GM19025 (cell line): ENCODE data around the gene PHF19.
A peak's percentile ranks its signal among the peaks of the same experiment; 100 is the strongest.

Source experiments
- ATAC-seq: cut with Tn5 transposase; IDR thresholded peaks from one replicate; pipeline ENCODE4 v1.9.1; 2021; ENCODE audit warnings: mild to moderate bottlenecking, low read depth, moderate library complexity; ENCODE audit not compliant: unreplicated experiment

Gene PHF19

GRCh38 chr9:120892748-120893610 is 16.0 kb upstream of the PHF19 start:
- ATAC-seq = peak; percentile 61

GRCh38 chr9:120891884-120892747 is 15.1 kb upstream of the PHF19 start:
- ATAC-seq = peak; percentile 27

DNA sequence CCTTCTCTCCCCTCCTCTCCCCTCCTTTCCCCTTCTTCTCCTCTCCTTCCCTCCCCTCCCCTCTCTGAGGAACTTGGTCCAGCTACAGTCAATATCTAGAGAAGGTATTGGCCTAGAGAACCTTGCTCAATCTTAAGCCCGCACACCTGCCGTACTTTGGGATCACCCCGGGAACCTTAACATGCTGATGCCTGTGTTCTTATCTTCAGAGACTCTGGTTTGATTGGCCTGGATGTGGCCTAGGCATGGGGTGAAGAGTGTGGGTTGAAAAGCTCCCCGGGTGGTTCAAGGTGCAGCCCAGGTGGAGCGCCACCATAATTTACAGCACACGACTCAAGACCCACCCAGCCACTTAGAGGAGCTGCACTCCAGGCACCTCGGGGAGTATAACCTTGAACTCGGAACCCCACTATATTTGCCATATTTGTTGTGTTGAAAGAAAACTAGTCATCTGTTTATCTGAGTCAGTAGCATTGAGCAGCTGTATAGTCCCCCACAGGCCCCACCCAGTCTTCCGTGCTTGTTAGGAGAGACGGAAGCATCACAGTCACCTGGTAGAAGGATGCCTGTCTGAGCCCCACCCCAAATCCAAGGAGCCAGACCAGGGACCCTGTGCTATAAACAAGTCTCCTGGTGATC is 14.4 kb upstream of the PHF19 start:
- no peak for ATAC-seq

- no peak for ATAC-seq
These were observed 13.6 kb upstream of the PHF19 start for GRCh38 chr9:120890320-120891244.

DNA sequence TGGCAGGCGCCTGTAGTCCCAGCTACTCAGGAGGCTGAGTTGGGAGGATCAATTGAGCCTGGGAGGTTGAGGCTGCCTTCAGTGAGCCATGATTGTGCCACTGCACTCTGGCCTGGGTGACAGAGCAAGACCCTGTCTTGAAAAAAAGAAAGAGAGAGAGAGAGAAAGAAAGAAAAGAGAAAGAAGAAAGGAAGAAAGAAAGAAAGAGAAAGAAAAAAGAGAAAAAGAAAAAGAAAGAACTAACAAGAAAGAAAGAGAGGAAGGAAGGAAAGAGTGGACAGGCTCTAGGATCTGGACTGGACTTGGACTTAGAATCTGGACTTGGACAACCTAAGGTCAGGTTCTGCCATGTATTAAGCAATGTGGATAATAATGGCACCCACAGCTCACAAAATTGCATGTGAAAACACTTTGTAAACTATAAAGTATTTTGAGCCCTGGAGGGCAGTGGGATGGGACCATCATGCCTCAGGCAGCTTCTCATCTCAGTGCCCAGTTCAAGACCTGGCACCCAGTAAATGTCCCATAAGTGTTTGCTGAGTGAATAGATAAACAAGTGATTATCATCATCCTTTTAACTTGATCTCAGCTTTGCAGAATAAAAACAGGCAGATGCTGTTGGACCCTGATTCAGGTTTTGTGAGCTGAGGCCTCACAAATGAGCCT is 12.8 kb upstream of the PHF19 start:
- ATAC-seq = no peak

- ATAC-seq = no peak
These were observed 11.6 kb upstream of the PHF19 start for GRCh38 chr9:120888626-120889025.

GRCh38 chr9:120886490-120886967 is 9.5 kb upstream of the PHF19 start:
- ATAC-seq = no peak

- ATAC-seq = no peak
These were observed 9.0 kb upstream of the PHF19 start for GRCh38 chr9:120885958-120886357.

- ATAC-seq = no peak
These were observed 8.5 kb upstream of the PHF19 start for GRCh38 chr9:120885457-120885856.

- ATAC-seq = no peak
These were observed 6.6 kb upstream of the PHF19 start for GRCh38 chr9:120883608-120883996.

GRCh38 chr9:120882935-120883607 is 6.1 kb upstream of the PHF19 start:
- no peak for ATAC-seq

DNA sequence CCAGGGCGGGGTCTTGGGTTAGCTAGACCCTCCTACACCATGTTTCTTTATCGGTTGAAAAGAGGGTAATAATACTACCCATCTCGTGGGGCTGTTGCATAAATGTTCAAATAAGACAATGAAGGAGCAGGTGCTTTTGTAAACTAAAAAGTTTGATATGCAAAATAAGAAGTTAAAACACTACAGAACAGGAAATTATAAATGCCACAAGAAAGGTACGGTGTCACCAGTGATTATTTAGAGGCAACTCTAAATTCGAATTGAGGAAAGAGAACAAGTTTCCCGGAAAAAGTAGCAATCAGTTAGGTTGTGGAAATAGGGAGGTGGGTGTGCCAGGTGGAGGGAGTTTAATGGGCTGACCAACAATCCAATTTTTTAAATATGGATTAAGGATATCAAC is 2.5 kb upstream of the PHF19 start:
- no peak for ATAC-seq

DNA sequence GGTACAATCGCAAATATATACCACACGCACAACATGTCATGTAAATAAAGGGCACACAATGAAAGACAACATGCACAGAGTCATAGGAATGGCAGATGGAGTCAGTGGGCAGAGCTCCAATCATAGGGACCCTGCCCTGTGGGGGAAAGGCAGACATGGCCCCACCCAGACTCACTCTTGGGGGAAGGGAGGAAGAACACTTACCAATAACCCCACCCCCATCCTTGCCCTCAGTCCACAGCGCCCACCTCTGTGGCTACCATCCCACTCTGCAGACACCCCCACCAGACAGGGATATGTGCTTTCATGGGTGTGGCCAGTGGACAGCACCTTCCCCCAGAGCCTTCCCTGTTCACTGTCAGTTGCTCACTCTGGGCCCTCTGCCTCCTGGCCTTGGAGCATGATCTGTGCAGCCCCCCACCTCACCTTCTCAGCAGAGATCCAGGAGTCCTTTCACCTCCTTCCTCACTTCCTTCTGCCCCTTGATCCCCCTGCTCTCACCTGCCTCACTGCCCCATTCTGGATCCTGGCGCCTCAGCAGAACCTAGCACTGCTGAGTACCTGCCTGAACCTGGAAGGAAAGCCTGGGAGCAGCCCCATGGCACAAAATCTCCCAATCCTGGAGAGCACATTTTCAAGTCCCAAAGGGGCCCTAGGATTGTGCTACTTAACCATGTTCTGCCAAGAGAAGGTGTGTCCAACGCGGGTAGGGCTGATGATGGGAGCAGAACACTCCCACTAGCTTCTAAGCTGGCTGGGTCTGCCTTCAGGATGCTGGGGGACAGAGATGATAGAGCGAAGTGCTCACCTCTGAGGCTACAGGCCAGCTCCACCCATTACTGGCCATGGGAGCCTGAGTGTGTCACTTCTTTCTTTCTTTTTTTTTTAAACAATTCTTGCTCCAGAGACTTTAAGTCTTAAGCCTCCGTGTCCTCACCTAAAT is 1.5 kb upstream of the PHF19 start:
- ATAC-seq = no peak

GRCh38 chr9:120877276-120878034 is 467 bp upstream of the PHF19 start:
- ATAC-seq = peak; percentile 43

GRCh38 chr9:120875954-120876841 is 790 bp downstream of the PHF19 start:
- ATAC-seq = peak; percentile 66

- no peak for ATAC-seq
These were observed 1.4 kb downstream of the PHF19 start for GRCh38 chr9:120875643-120875953.
